T-helper 17 cell (primary cell): Measurements from ENCODE around the gene PWWP2A. TPM values are rescaled to one million over a fixed set of nuclear protein-coding genes. Genes with fewer than 3 reads are reported as not detected.
"Not testable (repeated sequence)": the region's sequence is repeated elsewhere in the genome, so short reads cannot be mapped to it uniquely, and the experiment has no call there.

Experiments
- ATAC-seq: fragments of 150-1000 bp; cut with Tn5 transposase; 2 replicates; pipeline ENCODE4 v1.10.0; 2021; ENCODE audit warnings: mild to moderate bottlenecking, moderate library complexity
- DNase-seq, 3 donors: peaks; one replicate each; pipeline versions ENCODE4 v3.0.0 to v3.0.0-alpha.2; 2020 to 2021
- H3K9me3 ChIP-seq: one replicate; pipeline ENCODE4 v1.7.0; 2013; ENCODE audit warnings: low read length, mild to moderate bottlenecking; ENCODE audit not compliant: control insufficient read depth, poor library complexity, severe bottlenecking
- H3K27ac Mint-ChIP-seq: one replicate; pipeline ENCODE4 v1.8.0; 2022; ENCODE audit warnings: mild to moderate bottlenecking, moderate library complexity, mixed read lengths
- H3K27me3 Mint-ChIP-seq: one replicate; pipeline ENCODE4 v1.8.0; 2022; ENCODE audit warnings: mixed read lengths
- H3K36me3 Mint-ChIP-seq: one replicate; pipeline ENCODE4 v1.8.0; 2022; ENCODE audit warnings: low read depth, mixed read lengths
- H3K4me1 Mint-ChIP-seq: one replicate; pipeline ENCODE4 v1.8.0; 2022; ENCODE audit warnings: mild to moderate bottlenecking, mixed read lengths
- H3K4me3 Mint-ChIP-seq: one replicate; pipeline ENCODE4 v1.8.0; 2022; ENCODE audit warnings: mild to moderate bottlenecking, moderate library complexity, mixed read lengths
- total RNA-seq, 4 donors: library from RNA in 2 of 4; stranded (reverse) in 2 of 4; gene quantifications; one replicate each; pipeline ENCODE4 v1.2.3 and lab custom pipeline; 2022 to 2026

The PWWP2A gene
- total RNA-seq, 2 donors from 2014 or later, result 18.0 to 22.6 TPM

- Mint-ChIP-seq H3K27ac (no peak overlapping the region), H3K27me3 (peaks cover 14% of the 10 kb centered on the region), H3K4me3 (no peak overlapping the region), H3K36me3 (no peaks in the 10 kb centered on the region), H3K4me1 (peaks cover 9% of the 10 kb centered on the region)
- no peaks in the 10 kb centered on the region for H3K9me3 ChIP-seq
- no peak for ATAC-seq
- DNase-seq, result no peak
These were observed 35.9 kb upstream of the PWWP2A start for GRCh38 chr5:160155017-160155750.

- Mint-ChIP-seq H3K36me3 (no peaks in the 10 kb centered on the region), H3K27ac (no peak overlapping the region), H3K27me3 (peaks cover 6% of the 10 kb centered on the region), H3K4me1 (peaks cover 9% of the 10 kb centered on the region), H3K4me3 (no peak overlapping the region)
- H3K9me3 ChIP-seq, result no peaks in the 10 kb centered on the region
- ATAC-seq, result no peak
- no peak for DNase-seq
These were observed 33.7 kb upstream of the PWWP2A start for GRCh38 chr5:160152901-160153300.

GRCh38 chr5:160152287-160152686 lies 33.0 kb upstream of the PWWP2A start:
- ATAC-seq, result no peak
- Mint-ChIP-seq H3K27ac (peak overlapping the region; percentile 66), H3K4me1 (peaks cover 13% of the 10 kb centered on the region), H3K27me3 (peaks cover 8% of the 10 kb centered on the region), H3K4me3 (no peak overlapping the region), H3K36me3 (no peaks in the 10 kb centered on the region)
- no peaks in the 10 kb centered on the region for H3K9me3 ChIP-seq
- no peak for DNase-seq

GRCh38 chr5:160151017-160151416 lies 31.8 kb upstream of the PWWP2A start:
- ATAC-seq (no peak), DNase-seq (no peak)
- Mint-ChIP-seq H3K4me1 (peaks cover 14% of the 10 kb centered on the region), H3K4me3 (no peak overlapping the region), H3K36me3 (no peaks in the 10 kb centered on the region), H3K27ac (no peak overlapping the region), H3K27me3 (peaks cover 14% of the 10 kb centered on the region)
- H3K9me3 ChIP-seq, result no peaks in the 10 kb centered on the region

- no peak overlapping the region for H3K27ac Mint-ChIP-seq
- no peak overlapping the region for H3K4me3 Mint-ChIP-seq
- no peaks in the 10 kb centered on the region for H3K9me3 ChIP-seq
- no peak for DNase-seq
- peaks cover 14% of the 10 kb centered on the region for H3K4me1 Mint-ChIP-seq
- no peaks in the 10 kb centered on the region for H3K36me3 Mint-ChIP-seq
- peaks cover 14% of the 10 kb centered on the region for H3K27me3 Mint-ChIP-seq
- ATAC-seq, result no peak
These were observed 31.1 kb upstream of the PWWP2A start for GRCh38 chr5:160150381-160150780.

- DNase-seq, H3K4me1 Mint-ChIP-seq, H3K9me3 ChIP-seq, H3K4me3 Mint-ChIP-seq, ATAC-seq, H3K27ac Mint-ChIP-seq, H3K36me3 Mint-ChIP-seq: not testable (repeated sequence)
- peaks cover 15% of the 10 kb centered on the region for H3K27me3 Mint-ChIP-seq
These were observed 25.2 kb upstream of the PWWP2A start for GRCh38 chr5:160144436-160144835.

- H3K27ac Mint-ChIP-seq, result no peak overlapping the region
These were observed 15.1 kb upstream of the PWWP2A start for GRCh38 chr5:160134332-160134731.

GRCh38 chr5:160133918-160134304 lies 14.7 kb upstream of the PWWP2A start:
- Mint-ChIP-seq H3K27ac (no peak overlapping the region), H3K4me1 (no peaks in the 10 kb centered on the region), H3K4me3 (no peak overlapping the region), H3K36me3 (no peaks in the 10 kb centered on the region), H3K27me3 (no peaks in the 10 kb centered on the region)
- ATAC-seq, result no peak
- H3K9me3 ChIP-seq, result no peaks in the 10 kb centered on the region
- DNase-seq, result no peak

More at GRCh38 chr5:160134332-160134731, 15.1 kb upstream of the PWWP2A start:
- Mint-ChIP-seq H3K4me3 (no peak overlapping the region), H3K4me1 (no peaks in the 10 kb centered on the region), H3K27me3 (no peaks in the 10 kb centered on the region), H3K36me3 (no peaks in the 10 kb centered on the region)
- no peak for ATAC-seq
- H3K9me3 ChIP-seq, result no peaks in the 10 kb centered on the region
- DNase-seq, result no peak

GRCh38 chr5:160133071-160133917 lies 14.0 kb upstream of the PWWP2A start:
- Mint-ChIP-seq H3K27ac (no peak overlapping the region), H3K36me3 (no peaks in the 10 kb centered on the region), H3K27me3 (no peaks in the 10 kb centered on the region), H3K4me1 (no peaks in the 10 kb centered on the region), H3K4me3 (no peak overlapping the region)
- H3K9me3 ChIP-seq, result no peaks in the 10 kb centered on the region
- DNase-seq, result no peak
- ATAC-seq, result no peak

- no peak overlapping the region for H3K4me3 Mint-ChIP-seq
- ATAC-seq (no peak), DNase-seq (no peak)
- no peaks in the 10 kb centered on the region for H3K4me1 Mint-ChIP-seq
- H3K27ac Mint-ChIP-seq, result no peak overlapping the region
- H3K36me3 Mint-ChIP-seq, result no peaks in the 10 kb centered on the region
- H3K27me3 Mint-ChIP-seq, result no peaks in the 10 kb centered on the region
- H3K9me3 ChIP-seq, result no peaks in the 10 kb centered on the region
These were observed 10.6 kb upstream of the PWWP2A start for GRCh38 chr5:160129841-160130240.

GRCh38 chr5:160128632-160129031 lies 9.4 kb upstream of the PWWP2A start:
- no peaks in the 10 kb centered on the region for H3K9me3 ChIP-seq
- no peaks in the 10 kb centered on the region for H3K4me1 Mint-ChIP-seq
- no peaks in the 10 kb centered on the region for H3K27me3 Mint-ChIP-seq
- no peak for ATAC-seq
- H3K36me3 Mint-ChIP-seq, result no peaks in the 10 kb centered on the region
- no peak overlapping the region for H3K4me3 Mint-ChIP-seq
- DNase-seq, result no peak
- no peak overlapping the region for H3K27ac Mint-ChIP-seq

GRCh38 chr5:160119905-160120266 lies 636 bp upstream of the PWWP2A start:
- H3K9me3 ChIP-seq, result no peaks in the 10 kb centered on the region
- no peak for DNase-seq
- peaks cover 6% of the 10 kb centered on the region for H3K27me3 Mint-ChIP-seq
- peaks cover 8% of the 10 kb centered on the region for H3K36me3 Mint-ChIP-seq
- peak overlapping the region; percentile 96 for H3K27ac Mint-ChIP-seq
- peaks cover 17% of the 10 kb centered on the region for H3K4me1 Mint-ChIP-seq
- ATAC-seq, result no peak
- peak overlapping the region; percentile 100 for H3K4me3 Mint-ChIP-seq

- H3K4me3 Mint-ChIP-seq, result peak overlapping the region; percentile 79
- peak overlapping the region; percentile 96 for H3K27ac Mint-ChIP-seq
- H3K27me3 Mint-ChIP-seq, result peaks cover 6% of the 10 kb centered on the region
These were observed 705 bp downstream of the PWWP2A start for GRCh38 chr5:160118349-160119141.

More at GRCh38 chr5:160118349-160119141, 705 bp downstream of the PWWP2A start:
- H3K4me1 Mint-ChIP-seq, result peaks cover 17% of the 10 kb centered on the region
- DNase-seq (peak; percentile 38 to 59 (median 56)), ATAC-seq (peak; percentile 12)
- H3K36me3 Mint-ChIP-seq, result peaks cover 8% of the 10 kb centered on the region
- no peaks in the 10 kb centered on the region for H3K9me3 ChIP-seq
